HG03280 (cell line): ENCODE data around the gene FBXO44.

Experiments
- ATAC-seq: cut with Tn5 transposase; IDR thresholded peaks from one replicate; pipeline ENCODE4 v1.9.1; 2021; ENCODE audit warnings: mild to moderate bottlenecking, moderate library complexity; ENCODE audit not compliant: unreplicated experiment

FBXO44 gene

DNA sequence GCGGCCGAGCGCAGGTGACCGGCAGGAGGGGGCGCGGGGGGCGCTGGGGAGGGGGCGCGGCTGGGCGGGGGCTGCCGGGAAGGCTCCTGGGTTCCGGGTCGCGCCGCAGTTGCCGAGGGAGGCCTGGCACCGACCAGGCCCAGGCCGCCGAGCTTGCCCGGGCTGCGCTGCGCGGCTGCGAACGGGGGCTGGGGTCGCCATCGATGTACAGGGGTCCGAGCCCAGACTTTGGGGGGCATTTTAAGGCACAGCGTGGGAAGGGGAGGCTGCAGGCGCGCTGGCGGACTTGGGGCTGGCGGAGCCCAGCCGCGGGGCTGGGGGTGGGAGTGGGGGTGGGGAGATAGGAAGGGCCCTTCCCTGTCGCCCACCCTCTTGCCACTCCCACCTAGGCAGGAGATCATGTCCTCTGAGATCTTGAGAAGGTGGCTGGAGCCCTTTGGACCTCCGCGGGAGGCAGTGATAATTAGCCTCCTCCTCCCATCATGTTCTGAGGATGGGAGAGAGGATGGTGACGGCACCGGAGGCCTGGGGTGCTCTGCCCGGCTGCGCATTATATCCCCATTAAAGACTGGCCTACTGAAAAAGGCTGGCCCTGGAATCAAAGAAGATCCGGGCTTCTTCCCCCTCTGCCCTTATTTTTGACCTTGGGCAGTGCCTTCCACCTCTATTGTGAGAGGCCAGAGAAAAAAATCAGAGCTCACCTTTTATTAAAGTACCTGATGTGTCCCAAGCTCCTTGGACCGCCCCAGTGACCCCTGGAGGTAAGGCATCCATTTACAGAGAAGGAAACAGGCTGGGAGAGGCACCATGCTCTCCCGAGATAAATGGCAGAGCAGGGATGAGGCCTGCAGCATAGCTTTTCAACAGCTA is 497 bp downstream of the FBXO44 start:
- peak; percentile 34 for ATAC-seq

DNA sequence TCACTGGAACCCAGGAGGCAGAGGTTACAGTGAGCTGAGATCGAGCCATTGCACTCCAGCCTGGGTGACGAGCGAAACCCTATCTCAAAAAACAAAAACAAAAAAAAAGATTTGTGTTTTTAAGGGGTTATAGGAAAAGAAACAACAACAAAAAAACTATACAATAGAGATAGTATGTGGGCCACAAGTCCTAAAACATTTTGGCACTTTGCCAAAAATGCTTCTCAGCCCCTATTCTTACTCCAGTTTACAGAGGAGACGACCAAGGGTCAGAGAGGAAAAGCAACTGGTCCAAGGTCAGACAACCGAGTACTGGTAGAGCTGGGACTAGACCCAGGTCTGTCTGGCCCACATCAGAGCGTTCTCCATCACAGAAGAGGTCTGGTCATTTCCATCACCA is 3.0 kb downstream of the FBXO44 start:
- no peak for ATAC-seq

GRCh38 chr1:11658542-11658941 is 3.9 kb downstream of the FBXO44 start:
- no peak for ATAC-seq

DNA sequence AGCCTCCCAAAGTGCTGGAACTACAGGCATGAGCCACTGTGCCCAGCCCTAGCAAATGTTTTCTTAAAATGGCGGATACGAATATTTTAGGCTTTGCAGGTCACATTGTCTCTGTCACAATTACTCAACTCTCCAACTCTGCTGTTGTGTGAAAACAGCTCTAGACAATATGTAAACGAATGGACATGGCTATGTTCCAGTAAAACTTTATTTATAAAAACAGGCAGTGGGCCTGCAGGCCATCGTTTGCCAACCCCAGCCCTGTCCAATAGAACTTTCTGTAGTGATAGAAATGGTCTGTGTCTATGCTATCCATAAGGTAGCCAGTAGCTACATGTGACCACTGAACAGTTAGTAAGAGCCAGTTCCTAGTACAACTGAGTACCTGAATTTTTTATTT is 5.1 kb downstream of the FBXO44 start:
- ATAC-seq = no peak

- no peak for ATAC-seq
Measured at GRCh38 chr1:11661103-11661502, 6.4 kb downstream of the FBXO44 start.

GRCh38 chr1:11664336-11665065 is 9.8 kb downstream of the FBXO44 start:
- peak; percentile 43 for ATAC-seq

GRCh38 chr1:11668516-11668915 is 13.8 kb downstream of the FBXO44 start:
- no peak for ATAC-seq

GRCh38 chr1:11670747-11671146 is 16.1 kb downstream of the FBXO44 start:
- no peak for ATAC-seq

DNA sequence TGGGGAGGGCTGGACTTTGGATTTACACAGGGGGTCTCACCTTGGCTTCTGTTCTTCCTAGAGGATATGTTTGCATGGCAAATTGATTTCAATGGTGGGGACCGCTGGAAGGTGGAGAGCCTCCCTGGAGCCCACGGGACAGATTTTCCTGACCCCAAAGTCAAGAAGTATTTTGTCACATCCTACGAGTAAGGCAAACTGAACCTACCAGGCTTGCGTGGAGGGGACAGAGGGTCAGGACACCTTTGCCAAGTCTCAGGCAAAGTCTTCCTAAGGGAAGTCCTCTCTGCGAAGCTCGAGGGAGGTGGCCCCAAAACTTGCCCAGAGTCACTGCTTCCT is 16.5 kb downstream of the FBXO44 start:
- no peak for ATAC-seq

DNA sequence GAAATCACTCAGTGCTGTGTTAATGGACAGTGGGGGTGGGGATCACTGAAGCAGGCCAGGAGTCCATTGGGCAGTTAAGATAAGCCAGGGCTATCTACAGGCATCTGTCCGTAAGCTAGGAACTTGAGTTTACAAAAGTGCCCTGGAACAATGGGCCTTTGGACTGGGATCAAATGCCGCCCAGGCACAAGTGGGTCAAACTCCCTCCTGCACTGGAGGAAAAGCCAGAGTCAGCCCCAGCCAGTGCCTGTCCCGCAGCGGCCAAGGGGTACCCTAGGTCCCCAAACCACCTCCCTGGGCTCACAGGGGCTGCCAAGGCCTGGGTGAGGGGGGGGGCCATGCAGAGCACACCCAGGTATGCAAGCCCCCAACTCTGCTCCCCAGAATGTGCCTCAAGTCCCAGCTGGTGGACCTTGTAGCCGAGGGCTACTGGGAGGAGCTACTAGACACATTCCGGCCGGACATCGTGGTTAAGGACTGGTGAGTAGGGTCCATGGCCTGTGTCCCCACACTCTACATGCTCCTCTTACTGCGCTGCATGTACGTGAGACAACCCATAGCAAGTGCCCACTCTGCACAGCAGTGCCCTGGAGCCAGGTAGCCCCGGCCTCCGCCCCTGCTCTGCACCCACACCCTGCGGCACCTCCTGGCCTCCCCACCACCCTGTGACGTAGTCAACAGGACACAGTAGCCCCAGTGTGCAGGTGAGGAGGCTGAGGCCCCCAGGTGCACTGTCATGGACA is 17.0 kb downstream of the FBXO44 start:
- ATAC-seq = no peak

DNA sequence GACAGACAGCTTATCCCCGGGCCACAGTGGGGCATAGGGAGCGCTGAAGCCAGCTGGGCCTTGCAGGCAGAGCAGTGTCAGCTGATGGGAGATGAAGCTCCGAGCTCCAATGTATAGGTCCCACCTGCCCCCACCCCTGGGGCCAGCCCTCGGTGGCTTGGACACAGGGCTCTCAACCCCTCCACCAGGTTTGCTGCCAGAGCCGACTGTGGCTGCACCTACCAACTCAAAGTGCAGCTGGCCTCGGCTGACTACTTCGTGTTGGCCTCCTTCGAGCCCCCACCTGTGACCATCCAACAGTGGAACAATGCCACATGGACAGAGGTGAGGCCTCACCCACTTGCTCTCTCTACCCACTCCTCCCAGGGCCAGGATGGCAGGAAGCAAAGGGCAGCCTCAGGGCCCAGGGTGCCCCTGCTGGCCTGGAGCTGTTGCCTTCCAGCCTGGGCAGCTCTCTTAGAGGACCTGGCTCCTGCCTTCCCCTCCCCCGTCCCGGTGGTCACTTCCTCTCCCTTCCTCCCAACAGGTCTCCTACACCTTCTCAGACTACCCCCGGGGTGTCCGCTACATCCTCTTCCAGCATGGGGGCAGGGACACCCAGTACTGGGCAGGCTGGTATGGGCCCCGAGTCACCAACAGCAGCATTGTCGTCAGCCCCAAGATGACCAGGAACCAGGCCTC is 18.6 kb downstream of the FBXO44 start:
- ATAC-seq = no peak

GRCh38 chr1:11674488-11674887 is 19.8 kb downstream of the FBXO44 start:
- no peak for ATAC-seq

DNA sequence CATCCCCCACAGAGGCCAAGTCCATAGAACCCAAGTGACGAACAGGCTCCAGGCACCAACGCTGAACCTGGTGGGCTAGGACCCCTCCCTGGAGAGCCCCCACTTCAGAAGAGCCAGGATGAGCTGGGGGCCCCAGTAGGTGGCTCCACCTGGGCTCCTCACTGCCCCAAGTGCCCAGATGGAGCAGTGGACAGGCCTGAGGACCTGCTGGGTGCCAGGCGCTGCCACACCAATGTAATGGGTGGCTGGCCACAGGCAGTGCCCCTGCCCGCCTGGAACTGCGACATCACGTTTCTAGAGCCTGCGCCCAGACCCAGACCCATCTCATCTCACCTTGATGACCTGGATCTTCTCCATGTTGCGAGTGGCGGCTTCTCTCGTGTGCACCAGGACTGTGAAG is 20.6 kb downstream of the FBXO44 start:
- ATAC-seq = no peak

GRCh38 chr1:11676386-11677103 is 21.9 kb downstream of the FBXO44 start:
- ATAC-seq = no peak

DNA sequence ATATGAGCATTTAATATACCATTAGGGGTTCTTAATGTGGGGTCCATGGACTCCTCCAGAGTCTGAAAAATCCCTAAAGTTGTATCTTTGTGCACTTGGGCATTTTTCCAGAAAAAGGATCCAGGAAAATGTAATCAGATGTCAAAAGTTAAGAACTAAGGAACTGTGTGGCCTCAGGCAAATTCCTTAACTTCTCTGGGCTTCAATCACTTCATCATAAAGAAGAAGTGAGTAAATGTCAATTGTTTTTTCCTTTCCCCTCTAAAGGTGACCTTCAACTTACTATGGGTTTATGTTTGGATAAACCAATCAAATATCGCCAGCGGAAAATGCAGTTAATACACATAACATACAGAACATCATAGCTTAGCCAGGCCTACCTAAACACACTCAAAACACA is 23.8 kb downstream of the FBXO44 start:
- no peak for ATAC-seq

- ATAC-seq = peak; percentile 21
Measured at GRCh38 chr1:11680270-11681070, 25.8 kb downstream of the FBXO44 start.

DNA sequence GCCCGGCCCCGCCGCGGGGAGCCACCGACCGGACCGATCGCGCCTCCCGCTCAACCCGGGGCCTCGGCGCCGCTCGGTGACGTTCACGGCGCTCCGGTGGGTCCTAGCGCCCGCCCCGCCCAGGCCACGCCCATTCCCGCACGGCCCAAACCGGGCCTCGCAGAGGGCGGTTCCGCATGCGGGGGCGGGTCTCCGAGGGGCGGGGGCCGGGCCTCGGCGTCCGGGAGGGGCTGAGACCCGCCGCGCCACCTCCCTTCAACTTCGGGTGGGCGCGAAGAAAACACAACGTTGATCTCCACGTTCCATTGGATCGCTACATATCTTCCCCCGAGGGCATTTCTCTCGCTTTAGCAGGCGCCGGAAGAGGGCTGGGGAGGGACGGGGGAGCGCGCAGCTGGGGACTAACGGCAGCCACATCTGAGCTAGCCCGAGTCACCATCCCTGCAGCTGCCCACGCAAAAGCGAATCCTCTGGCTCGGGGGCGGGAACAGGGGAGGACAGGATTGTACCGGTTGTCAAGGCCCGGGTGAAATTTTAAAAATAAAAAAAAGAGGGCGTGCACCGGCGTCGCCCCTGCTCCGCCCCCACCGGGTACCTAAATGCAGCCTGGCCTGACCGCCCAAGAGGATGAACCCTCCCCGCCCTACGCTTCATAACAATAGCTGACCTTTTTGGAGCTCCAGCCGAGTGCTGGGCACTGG is 26.5 kb downstream of the FBXO44 start, which contains the start of gene MAD2L2:
MAD2L2 (minus strand) TSS at position 78 of the 701 bp plus-strand sequence. CDS start 547 bp downstream, outside the sequence.
- peak; percentile 87 for ATAC-seq

- ATAC-seq = no peak
Measured at GRCh38 chr1:11682287-11682771, 27.7 kb downstream of the FBXO44 start.

DNA sequence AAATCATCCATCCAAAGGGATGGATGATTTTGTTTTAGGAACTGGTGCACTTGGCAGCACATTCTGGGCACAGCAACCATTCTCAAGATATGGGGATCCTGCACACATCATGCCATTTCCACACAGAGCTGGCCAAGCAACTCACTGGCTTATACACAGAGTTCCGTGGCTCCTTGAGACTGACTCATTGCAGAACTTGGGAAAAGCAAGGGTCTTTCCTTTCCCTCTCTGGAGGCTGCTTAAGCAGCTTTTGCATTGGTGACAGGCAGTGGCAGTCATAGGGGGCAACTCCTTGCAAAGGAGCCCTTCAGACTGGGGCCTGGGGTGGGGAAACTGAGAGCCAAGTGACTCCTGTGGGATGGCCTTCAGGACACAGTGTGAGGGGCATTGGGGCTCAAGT is 28.1 kb downstream of the FBXO44 start:
- no peak for ATAC-seq
